A549 treated with CORT108297 at 1 μM for 4 hours (cell line): Measurements from ENCODE around the gene TTC34. TPM values are rescaled to one million over a fixed set of nuclear protein-coding genes. Genes with fewer than 3 reads are reported as not detected.

Experiments
- total RNA-seq: library from RNA; stranded (reverse); fragments of 200-300 nt; extraction: Qiagen RNA extraction; gene quantifications from 5 replicates; pipeline ENCODE4 v1.2.3, GENCODE V29; 2022

TTC34 gene
- total RNA-seq = 0.02 to 0.06 TPM (median 0.04 TPM) in 5 replicates

GRCh38 chr1:2801535-2802291 is at the start of gene TTC34:
TSS of gene TTC34 (minus strand) at chr1:2801693. CDS start at chr1:2800827, 866 bp downstream.

GRCh38 chr1:2632561-2633361 is 168.7 kb downstream of the TTC34 start, which contains the start of gene MMEL1:
TSS of gene MMEL1 (minus strand) at chr1:2633016. CDS start at chr1:2629484, 3,532 bp downstream.

GRCh38 chr1:2586154-2587070 is 215.1 kb downstream of the TTC34 start, which contains the start of gene PRXL2B:
TSS of gene PRXL2B (plus strand) at chr1:2586777. CDS start at chr1:2586886, 109 bp downstream.

Other genes with a start within 250 kb of the TTC34 start
- gene TNFRSF14, start 245.3 kb downstream of the TTC34 start, total RNA-seq = 0.09 to 0.35 TPM (median 0.16 TPM) in 5 replicates
- 17.3 to 26.0 TPM (median 22.0 TPM) in 5 replicates for gene PRXL2B, start 214.9 kb downstream of the TTC34 start, total RNA-seq
- 0.18 TPM in 1 of 5 replicates, not detected in the others for gene MMEL1, start 168.7 kb downstream of the TTC34 start, total RNA-seq
- gene ACTRT2, start 219.8 kb upstream of the TTC34 start, total RNA-seq = not detected in 5 replicates